ENCODE results near the gene ZNF292. TPM values are rescaled to one million over a fixed set of nuclear protein-coding genes. Genes with fewer than 3 reads are reported as not detected.
"Not testable (repeated sequence)": the region's sequence is repeated elsewhere in the genome, so short reads cannot be mapped to it uniquely, and the experiment has no call there.

Gene ZNF292
- polyA plus RNA-seq, 3 donors: 42.0 to 46.2 (median 43.2) TPM

DNA sequence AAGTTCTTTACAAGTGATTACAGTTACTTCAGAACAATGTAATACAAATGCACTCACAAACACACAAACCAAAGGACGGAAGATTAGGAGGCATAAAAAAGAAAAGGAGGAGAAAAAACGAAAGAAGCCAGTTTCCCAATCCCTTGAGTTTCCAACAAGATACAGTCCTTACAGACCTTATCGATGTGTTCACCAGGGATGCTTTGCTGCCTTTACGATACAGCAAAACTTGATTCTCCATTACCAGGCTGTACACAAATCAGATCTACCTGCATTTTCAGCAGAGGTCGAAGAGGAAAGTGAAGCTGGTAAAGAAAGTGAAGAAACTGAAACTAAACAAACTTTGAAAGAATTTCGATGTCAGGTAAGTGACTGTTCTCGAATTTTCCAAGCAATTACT, 104.4 kb downstream of the ZNF292 start:
- DNase-seq (ENCODE audit: low read depth in 3 of 3, low spot score in 2 of 3): no peak

DNA sequence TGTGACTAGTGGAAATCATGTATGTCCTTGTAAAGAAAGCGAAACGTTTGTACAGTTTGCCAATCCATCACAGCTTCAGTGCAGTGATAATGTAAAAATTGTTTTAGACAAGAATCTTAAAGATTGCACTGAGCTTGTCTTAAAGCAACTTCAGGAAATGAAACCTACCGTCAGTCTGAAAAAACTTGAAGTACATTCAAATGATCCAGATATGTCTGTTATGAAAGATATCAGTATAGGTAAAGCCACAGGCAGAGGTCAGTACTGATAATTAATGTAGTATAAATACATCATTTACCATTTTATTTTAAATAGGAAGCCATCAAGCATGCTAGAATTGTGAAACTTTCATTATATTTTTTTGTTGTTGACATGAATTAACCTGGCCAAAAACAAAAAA, 106.2 kb downstream of the ZNF292 start:
- DNase-seq (ENCODE audit: low read depth in 3 of 3, low spot score in 2 of 3): no peak

DNA sequence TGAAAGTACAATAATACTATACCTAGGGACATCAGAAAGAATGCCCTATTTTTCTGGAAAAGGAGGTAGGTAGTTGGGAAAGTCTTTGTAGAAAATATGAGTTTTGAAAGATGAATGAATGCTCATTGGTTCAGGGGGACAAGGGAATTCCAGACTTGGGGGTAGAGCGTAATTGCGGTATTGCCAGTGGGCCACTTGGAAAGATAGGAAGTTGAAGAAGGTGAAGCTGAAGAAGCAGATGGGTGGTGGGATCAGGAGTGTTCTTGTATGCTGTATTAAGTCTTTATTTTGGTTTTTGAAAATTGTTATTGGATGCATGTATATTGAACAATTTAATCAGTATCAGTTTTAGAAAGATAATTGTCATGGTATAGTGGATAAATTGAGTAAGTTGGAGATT, 109.1 kb downstream of the ZNF292 start:
- no peak for DNase-seq (ENCODE audit: low read depth in 3 of 3, low spot score in 2 of 3)

DNA sequence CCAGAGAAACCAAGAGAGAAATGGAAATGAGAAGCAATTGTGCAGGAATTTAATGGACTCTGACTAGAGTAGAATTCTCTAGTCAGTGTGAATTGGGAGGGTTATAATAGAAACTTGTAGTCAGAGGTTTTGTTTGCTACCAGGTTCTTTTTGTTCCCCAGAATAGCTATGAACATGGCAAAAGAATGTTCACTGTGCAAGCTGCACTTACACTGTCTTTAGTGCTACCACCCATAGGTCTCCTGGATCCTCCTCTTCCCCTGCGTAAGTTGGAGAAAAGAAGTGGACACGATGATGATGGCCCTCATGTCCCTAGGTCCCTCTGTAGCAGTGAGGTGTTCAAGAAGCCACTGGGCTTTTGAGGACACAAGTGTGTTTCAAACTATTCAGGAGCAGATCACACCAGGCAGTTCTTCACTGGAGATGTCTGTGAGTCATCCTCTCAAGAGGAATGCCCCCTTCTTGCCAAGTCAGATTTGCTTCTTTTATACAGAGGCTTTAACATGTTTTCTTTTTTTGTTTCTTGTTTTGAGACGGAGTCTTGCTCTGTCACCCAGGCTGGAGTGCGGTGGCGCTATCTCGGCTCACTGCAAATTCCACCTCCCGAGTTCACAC, 119.4 kb downstream of the ZNF292 start:
- DNase-seq (ENCODE audit: low read depth in 3 of 3, low spot score in 2 of 3): no peak

DNA sequence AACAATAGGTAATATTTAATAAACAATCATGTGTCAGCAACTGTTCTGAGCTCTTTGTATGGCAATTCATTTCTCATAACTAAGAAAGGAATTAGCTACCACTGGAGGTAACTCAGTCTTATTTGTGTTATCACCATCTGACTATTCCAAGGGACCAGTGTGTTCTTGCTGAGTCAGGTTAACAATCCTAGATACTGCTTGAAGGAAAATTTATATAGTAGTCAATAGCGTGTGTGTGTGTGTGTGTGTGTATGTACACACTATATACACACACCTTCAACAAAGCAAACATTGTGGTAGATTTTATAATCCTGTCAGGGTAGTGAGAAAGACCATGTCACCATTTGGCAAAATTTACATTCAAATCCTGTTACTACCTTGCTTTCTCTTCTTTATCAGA, 121.3 kb downstream of the ZNF292 start:
- DNase-seq (ENCODE audit: low read depth in 3 of 3, low spot score in 2 of 3): no peak

DNA sequence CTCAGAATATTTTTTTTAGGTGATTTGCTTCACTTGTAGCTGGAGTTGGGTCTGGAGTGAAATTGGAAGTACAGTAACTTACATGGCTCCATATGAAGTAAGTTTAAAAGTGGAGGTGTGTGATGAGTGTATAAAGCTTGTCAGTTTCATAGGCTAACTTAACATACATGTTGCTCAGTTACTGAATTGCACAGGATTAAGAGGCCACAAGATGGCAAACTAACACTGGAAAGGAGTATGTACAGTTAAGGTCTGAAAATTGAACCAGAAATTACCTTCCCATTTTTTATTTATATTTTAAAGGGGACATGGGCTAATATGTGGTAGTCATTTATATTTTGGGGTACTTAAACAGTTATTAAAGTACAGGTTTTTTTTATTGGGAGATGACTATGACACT, 121.8 kb downstream of the ZNF292 start:
- no peak for DNase-seq (ENCODE audit: low read depth in 3 of 3, low spot score in 2 of 3)

DNA sequence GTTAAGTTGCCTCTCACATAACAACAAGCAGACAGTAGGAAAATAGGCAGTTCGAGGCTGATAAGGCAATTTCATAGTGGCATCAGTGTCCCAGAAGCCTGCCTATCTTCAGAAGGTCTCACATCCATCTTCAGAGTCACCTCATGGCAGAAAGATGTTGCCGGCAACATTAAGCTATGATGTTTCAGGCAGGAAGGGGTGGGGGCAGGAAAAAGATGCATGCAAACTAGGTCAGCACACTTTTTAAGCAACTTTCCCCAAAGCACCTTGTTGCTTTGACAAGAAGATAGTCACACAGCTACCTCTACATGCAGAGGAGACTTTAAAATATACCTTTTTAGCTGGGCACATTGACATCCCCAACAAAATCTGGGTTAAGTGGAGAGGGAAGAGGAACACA, 123.8 kb downstream of the ZNF292 start:
- no peak for DNase-seq (ENCODE audit: low read depth in 3 of 3, low spot score in 2 of 3)

DNA sequence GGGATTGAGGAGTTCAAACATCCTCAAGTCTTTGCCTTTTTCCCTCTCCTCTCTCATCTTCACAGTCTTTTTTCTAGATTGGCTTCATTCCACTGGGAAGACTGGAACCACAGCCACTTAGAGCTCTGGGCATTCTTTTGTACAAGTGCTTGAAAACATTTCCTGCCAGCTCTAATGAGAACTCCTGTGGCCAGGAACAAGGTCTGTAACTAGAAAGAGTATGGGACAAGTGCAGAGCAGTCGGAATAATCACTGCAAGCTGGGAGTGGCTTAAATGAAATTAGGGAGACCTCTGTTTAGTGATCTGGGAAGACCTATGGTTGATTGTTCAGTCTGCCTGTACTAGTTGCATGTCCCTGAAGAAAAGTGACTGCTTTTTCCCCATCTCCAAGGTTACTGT, 126.1 kb downstream of the ZNF292 start:
- DNase-seq (ENCODE audit: low read depth in 3 of 3, low spot score in 2 of 3): no peak

DNA sequence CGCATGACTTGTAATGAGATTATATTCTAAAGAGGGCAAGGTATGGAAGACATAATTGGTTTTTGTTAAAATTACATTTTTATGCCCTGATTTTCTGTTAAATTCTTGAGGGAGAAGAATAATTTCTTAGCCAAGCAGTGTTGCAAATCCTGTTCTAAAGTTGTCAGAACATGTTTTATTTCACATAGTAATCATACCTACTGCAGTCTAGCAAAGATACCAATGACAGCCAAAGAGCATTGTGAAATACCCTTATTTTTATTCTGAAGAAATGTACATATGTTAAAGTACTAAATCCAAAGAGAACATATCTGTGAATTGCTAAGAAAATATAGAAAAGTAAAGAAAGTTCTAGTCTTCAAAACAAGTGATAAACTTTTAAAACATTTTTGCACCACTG, 127.4 kb downstream of the ZNF292 start:
- no peak for DNase-seq (ENCODE audit: low read depth in 3 of 3, low spot score in 2 of 3)

DNA sequence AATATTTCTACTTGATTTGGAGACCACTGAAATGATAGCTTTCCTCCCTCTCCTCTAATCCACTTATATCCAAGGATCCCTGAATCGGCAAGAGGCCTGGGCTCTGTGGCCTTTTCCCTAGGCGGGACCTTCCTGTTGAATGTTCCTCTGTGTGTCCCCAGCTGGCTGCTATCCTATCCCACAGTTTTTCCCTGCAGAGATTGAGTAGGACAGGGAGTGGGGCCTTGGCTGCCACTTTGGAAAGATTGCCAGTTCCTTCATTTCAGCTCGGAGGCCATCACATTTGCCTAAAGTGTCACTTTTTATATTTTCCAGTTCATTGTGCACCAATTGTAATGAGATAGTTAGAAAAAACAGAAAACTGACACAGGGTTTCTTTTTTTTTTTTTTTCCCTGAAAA, 128.1 kb downstream of the ZNF292 start:
- DNase-seq (ENCODE audit: low read depth in 3 of 3, low spot score in 2 of 3): no peak

DNA sequence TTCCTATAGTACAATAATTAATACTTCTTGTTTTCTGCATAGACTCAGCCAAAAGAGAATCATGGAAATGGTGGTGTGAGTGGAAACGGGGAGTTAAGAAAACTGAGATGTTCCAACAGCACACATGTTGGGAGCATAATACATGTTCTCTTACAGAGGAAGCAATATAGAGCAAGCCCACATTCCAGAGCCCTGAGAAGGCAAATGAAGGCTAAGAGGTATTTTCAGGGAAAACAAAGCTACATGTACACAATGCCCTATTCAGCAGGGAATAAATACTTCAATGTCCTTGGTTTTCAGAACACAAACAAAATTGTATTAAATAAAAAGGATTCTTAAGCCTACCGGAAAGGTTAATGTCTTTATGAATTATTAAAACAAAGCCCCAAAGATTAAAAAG, 131.9 kb downstream of the ZNF292 start:
- no peak for DNase-seq (ENCODE audit: low read depth in 3 of 3, low spot score in 2 of 3)

DNA sequence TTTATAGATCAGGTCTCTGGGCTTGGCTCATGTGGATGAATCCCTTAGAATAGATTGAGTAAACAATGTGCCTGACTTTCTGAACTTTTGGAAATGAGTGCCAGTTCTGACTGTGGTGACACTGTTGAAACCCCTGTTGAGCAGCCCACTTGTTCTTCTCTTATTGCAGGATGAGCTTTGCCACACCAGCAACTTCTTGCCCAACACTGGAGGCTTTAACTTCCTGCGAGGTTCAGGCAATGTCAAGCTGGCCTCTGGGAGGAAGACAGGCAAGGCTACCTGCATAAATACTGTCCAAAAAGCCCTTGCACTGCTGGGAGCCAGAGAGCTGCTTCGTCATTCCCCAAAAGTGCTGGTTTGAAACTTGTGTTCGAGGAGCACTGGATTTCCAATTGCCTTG, 134.2 kb downstream of the ZNF292 start:
- no peak for DNase-seq (ENCODE audit: low read depth in 3 of 3, low spot score in 2 of 3)

DNA sequence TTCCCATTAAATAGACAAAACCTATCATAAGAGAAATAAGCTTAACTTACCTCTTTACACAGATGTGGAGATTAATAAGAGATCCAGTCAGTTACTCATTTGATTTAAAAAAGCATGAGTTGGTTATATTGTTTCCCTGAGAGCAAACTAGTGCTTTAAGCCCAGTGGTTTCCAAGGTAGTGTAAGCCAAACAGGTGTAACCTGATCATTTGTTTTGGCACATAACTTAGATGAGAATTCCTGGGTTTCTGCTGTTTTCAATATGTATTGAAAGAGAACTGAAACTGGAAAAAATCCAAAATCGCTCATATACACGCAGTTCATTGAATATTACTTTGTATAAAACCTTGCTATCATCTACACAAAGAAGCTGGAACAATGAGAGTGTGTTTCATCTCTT, 136.5 kb downstream of the ZNF292 start:
- no peak for DNase-seq (ENCODE audit: low read depth in 3 of 3, low spot score in 2 of 3)

DNA sequence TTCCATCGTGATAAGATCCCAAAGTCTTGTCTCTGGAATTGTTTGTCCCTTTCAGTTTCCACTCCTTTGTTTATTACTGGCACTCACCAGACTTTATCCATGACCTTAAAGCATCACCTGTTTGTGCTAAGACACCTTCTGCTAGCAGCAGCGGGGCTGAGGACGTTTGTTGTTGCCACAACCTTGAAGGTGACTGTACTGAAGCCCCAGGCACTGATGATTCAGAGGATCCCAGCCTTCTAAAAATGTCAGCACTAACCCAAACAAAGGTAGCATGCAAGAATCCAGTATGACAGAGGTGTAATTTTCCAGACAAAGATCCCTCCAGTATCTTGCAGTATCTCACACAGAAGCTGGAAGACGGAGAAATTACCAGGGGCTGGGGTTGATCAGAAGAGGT, 138.2 kb downstream of the ZNF292 start:
- no peak for DNase-seq (ENCODE audit: low read depth in 3 of 3, low spot score in 2 of 3)

DNA sequence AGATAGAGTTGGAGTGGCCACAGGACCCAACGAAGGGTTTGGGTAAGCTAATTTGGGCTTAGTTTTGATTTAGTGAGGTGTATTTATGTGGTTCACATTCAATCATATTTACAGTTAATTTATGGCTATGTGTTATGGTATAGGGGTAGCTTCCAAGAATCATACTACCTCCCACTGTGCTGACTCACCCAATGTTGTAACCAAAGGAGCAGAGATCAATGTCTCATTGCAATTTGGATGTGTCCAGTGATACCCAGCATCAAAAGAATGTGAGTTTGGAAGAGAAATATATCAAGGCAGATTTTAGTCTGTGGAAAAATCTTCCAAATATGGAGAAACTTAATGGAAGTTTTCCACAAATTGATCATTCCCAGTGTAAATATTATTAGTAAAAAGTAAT, 141.8 kb downstream of the ZNF292 start:
- no peak for DNase-seq (ENCODE audit: low read depth in 3 of 3, low spot score in 2 of 3)

DNA sequence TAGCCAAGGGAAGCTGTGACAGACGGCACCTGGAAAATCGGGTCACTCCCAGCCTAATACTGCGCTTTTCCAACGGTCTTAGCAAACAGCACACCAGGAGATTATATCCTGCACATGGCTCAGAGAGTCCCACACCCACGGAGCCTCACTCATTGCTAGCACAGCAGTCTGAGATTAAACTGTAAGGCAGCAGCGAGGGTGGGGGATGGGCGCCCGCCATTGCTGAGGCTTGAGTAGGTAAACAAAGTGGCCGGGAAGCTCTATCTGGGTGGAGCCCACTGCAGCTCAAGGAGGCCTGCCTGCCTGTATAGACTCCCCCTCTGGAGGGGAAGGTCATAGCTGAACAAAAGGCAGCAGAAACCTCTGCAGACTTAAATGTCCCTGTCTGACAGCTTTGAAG, 145.9 kb downstream of the ZNF292 start:
- DNase-seq (ENCODE audit: low read depth in 3 of 3, low spot score in 2 of 3): not testable (repeated sequence)

DNA sequence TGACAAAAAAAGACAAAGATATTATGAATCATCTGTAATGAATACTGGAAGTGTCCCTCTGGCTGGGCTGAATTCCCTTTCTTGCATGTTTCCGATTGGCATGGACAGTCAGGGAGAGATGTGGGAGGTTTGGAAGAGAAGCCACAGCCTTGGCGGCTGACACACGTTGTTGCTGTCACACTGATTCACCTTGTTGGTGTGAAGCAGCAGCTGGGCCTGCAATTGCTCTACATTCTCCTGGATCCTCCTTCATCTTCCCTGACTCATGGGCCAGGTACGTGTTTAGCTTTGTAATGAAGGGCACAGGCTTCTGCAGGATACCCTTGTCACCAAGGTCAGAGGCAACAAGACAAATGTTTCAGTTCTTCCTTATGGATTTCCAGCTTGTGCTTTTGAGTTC, 153.6 kb downstream of the ZNF292 start:
- no peak for DNase-seq (ENCODE audit: low read depth in 3 of 3, low spot score in 2 of 3)

DNA sequence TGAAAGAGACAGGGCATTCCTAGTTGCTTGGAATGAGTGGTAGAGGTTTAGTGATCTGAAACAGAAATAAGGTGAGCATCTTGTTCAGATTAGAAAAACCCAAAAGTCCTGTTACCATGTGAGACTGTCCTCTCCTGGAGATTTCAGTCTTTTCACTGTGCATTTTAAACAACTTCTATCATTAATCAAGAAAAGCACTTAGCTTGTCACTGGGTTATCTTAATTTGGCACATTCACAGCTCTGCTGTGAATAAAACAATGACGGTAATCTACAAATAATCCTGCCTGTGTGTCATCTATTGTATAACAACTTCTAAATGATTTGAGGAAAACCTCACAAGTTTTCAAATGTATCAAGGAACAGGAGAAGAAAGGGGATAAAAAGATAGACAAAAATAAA, 157.5 kb downstream of the ZNF292 start:
- no peak for DNase-seq (ENCODE audit: low read depth in 3 of 3, low spot score in 2 of 3)

Other genes with a start within 250 kb of the ZNF292 start
- gene HTR1E, start 218.0 kb upstream of the ZNF292 start, polyA plus RNA-seq (ENCODE audit: insufficient read length in 3 of 3): 1 to 10 TPM in 1 of 3 donors, under 1 TPM in 2; 0.43 to 1.0 (median 0.85) TPM
- under 1 TPM in 2 of 3 donors, not detected in 1; 0.53 to 0.59 TPM for gene CGA, start 60.5 kb upstream of the ZNF292 start, polyA plus RNA-seq (ENCODE audit: insufficient read length in 3 of 3)
- gene SMIM8, start 167.0 kb downstream of the ZNF292 start, polyA plus RNA-seq (ENCODE audit: insufficient read length in 3 of 3): 10 to 100 TPM; 17.0 to 18.9 (median 18.7) TPM
- under 1 TPM in 2 of 3 donors, not detected in 1; 0.16 to 0.24 TPM for gene GJB7, start 173.7 kb downstream of the ZNF292 start, polyA plus RNA-seq (ENCODE audit: insufficient read length in 3 of 3)
- gene C6orf163, start 189.2 kb downstream of the ZNF292 start, polyA plus RNA-seq (ENCODE audit: insufficient read length in 3 of 3): 1 to 10 TPM; 2.7 to 3.5 (median 3.3) TPM

Measured in right renal cortex interstitium (tissue), 3 donors.